Testis (tissue), 2 donors: Measurements from ENCODE around the gene FOXR1.

Experiments used
- CTCF ChIP-seq, 3 experiments: fragments of 450-650 bp in 2 of 3; fragments of 200-600 bp in 1 of 3; sonication (generic) in 1 of 3; IDR thresholded peaks; one replicate each; pipeline ENCODE4 v1.5.1; 2016 to 2019; ENCODE audit warnings: antibody characterized with exemption in 3 of 3, mild to moderate bottlenecking in 2 of 3, moderate library complexity in 1 of 3
- POLR2A ChIP-seq: fragments of 450-650 bp; IDR thresholded peaks from one replicate; pipeline ENCODE4 v1.6.1; 2017; ENCODE audit warnings: antibody characterized with exemption, mild to moderate bottlenecking, moderate library complexity

- no peak for TF ChIP-seq CTCF (IDR thresholded peaks at IDR 0.05)
- TF ChIP-seq POLR2A = no peak
Observed at GRCh38 chr11:118953265-118953664, 18.3 kb upstream of the FOXR1 start.
